PC-3 (cell line): ENCODE measurements around the gene USP2. TPM values are rescaled to one million over a fixed set of nuclear protein-coding genes. Genes with fewer than 3 reads are reported as not detected.

ENCODE experiments used
- ATAC-seq: fragments of 200-7000 bp; cut with Tn5 transposase; 2 replicates; pipeline ENCODE4 v1.9.1; 2020; ENCODE audit warnings: mild to moderate bottlenecking, moderate library complexity
- BruUV-seq: library from RNA; stranded (reverse); fragments of 400-500 nt; replicated peaks from 2 replicates; lab custom pipeline; 2021; lab: Mats Ljungman, UMichigan
- CTCF ChIA-PET: fragments of 300-600 bp; sonication (Branson Sonifier 250); formaldehyde crosslinking; loops from one replicate; lab custom pipeline; 2022; ENCODE audit warnings: antibody characterized with exemption; lab: Charles Lee
- POLR2A ChIA-PET: fragments of 300-600 bp; sonication (Branson Sonifier 250); formaldehyde crosslinking; loops from one replicate; lab custom pipeline; 2022; ENCODE audit warnings: antibody characterized with exemption; ENCODE audit not compliant: unreplicated experiment; lab: Charles Lee
- DNase-seq: peaks from one replicate; pipeline ENCODE4 v3.0.0-alpha.2; 2015
- H2AFZ ChIP-seq: fragments of 300-600 bp; sonication (generic); 2 replicates; pipeline ENCODE4 v1.6.0; 2016; ENCODE audit warnings: antibody characterized with exemption, low read length
- H3F3A ChIP-seq: fragments of 300-600 bp; sonication (generic); one replicate; pipeline ENCODE4 v1.6.0; 2017; ENCODE audit warnings: antibody characterized with exemption, low read length, control low read depth, mild to moderate bottlenecking; ENCODE audit not compliant: unreplicated experiment
- H3K27ac ChIP-seq: fragments of 300-600 bp; sonication (generic); 2 replicates; pipeline ENCODE4 v1.5.1; 2016; ENCODE audit warnings: mild to moderate bottlenecking, low read length
- H3K27me3 ChIP-seq: fragments of 300-600 bp; sonication (generic); 2 replicates; pipeline ENCODE4 v1.6.1; 2016; ENCODE audit warnings: low read length, mixed read lengths
- H3K36me3 ChIP-seq: fragments of 300-600 bp; sonication (generic); 2 replicates; pipeline ENCODE4 v1.6.1; 2016; ENCODE audit warnings: low read depth, mixed run types, low read length, mixed read lengths
- H3K4me1 ChIP-seq: fragments of 300-600 bp; sonication (generic); 2 replicates; pipeline ENCODE4 v1.5.1; 2016; ENCODE audit warnings: low read length; ENCODE audit not compliant: insufficient read depth
- H3K4me2 ChIP-seq: fragments of 300-600 bp; sonication (generic); 2 replicates; pipeline ENCODE4 v1.6.0; 2016; ENCODE audit warnings: low read length
- H3K4me3 ChIP-seq: fragments of 300-600 bp; sonication (generic); 2 replicates; pipeline ENCODE4 v1.5.1; 2016; ENCODE audit warnings: mild to moderate bottlenecking, low read length, mixed read lengths
- H3K79me2 ChIP-seq: fragments of 300-600 bp; sonication (generic); 2 replicates; pipeline ENCODE4 v1.6.1; 2017; ENCODE audit warnings: low read length, mixed read lengths
- H3K9ac ChIP-seq: fragments of 300-600 bp; sonication (generic); 2 replicates; pipeline ENCODE4 v1.6.0; 2016; ENCODE audit warnings: mild to moderate bottlenecking, low read length
- H3K9me2 ChIP-seq: fragments of 300-600 bp; sonication (generic); replicated peaks from 2 replicates; pipeline ENCODE4 v1.6.1; 2016; ENCODE audit warnings: mixed run types, low read length, mixed read lengths
- H3K9me3 ChIP-seq: fragments of 300-600 bp; sonication (generic); 2 replicates; pipeline ENCODE4 v1.6.1; 2016; ENCODE audit warnings: low read length, mixed read lengths
- H4K20me1 ChIP-seq: fragments of 300-600 bp; sonication (generic); 2 replicates; pipeline ENCODE4 v1.6.1; 2016; ENCODE audit warnings: low read length, mixed read lengths
- EZH2 ChIP-seq: fragments of 300-600 bp; sonication (generic); IDR thresholded peaks from one replicate; pipeline ENCODE4 v1.6.1; 2017; ENCODE audit warnings: antibody characterized with exemption, mild to moderate bottlenecking, low read length; ENCODE audit not compliant: unreplicated experiment
- EZH2phosphoT487 ChIP-seq: fragments of 300-600 bp; sonication (generic); IDR thresholded peaks from 2 replicates; pipeline ENCODE4 v1.6.1; 2018; ENCODE audit warnings: mild to moderate bottlenecking, antibody characterized with exemption, low read length, borderline replicate concordance
- intact Hi-C: fragments of 100-400 bp; cut with micrococcal nuclease; formaldehyde crosslinking; loops from 2 replicates; pipeline ENCODE4 v1.9.0; 2023
- total RNA-seq: library from RNA; depleted of rRNA; stranded (reverse); fragments of >200 nt; gene quantifications from 2 replicates; pipeline ENCODE4 v1.2.3, GENCODE V29; 2014
- TF ChIP-seq, protein P1 (sequence below): fragments of 300-600 bp; sonication (generic); conservative IDR thresholded peaks from 2 replicates; pipeline ENCODE4 v1.5.1; 2017; ENCODE audit warnings: antibody characterized with exemption, low read depth, mild to moderate bottlenecking, low read length

USP2 gene
- total RNA-seq, 1 experiment from 2014 or later = 1.8 TPM

DNA sequence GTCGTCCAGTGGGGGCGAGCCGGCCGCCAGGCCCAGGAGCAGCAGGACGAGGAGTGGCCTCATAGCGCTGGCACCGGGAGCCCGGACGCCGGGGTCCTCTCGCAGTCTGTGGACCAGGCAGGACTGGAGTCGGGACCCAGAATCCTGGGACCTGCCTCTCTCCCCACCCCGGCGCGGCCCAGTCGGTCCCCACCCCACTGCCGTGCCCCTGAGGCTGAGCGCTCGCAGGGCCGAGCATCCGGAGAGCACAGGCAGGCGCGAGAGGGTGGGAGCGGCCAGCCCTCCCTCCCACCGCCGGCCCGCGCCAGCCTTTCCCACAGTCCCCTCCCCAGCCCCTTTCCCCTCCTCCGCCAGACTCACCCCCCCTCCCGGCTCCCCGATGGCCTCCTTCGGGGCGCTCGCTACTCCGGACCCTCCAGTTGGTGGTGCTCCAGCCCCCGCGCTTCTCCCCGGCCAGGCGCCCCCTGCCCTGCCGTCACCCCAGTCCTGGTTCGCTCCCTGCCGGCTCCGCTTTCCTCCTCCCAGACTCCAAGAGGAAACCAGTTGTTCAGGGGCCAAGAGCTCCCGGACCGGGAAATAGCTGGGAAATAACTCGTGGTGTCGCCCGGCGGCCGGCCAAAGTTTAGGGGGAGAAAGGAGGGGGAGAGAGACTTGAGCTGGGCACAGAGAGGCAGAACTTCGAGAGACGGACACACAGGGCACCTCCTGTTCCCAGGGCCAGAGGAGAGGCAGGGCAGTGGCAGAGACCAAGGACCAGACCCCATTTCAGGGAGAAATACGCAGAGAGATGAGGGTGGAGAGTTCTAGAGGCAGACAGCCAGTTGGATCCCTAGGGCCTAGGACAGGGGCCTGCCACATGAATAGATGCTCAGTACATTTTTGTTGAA, 40.9 kb downstream of the USP2 start, which contains the start of gene C1QTNF5:
TSS of gene C1QTNF5 (minus strand) at position 549 of the 887 bp plus-strand sequence. CDS start at position 63, 486 bp downstream.
- POLR2A ChIA-PET = interaction anchor here (0.6 kb wide), 3 partner anchors 30 to 239 kb away, joined by 3 to 6 read pairs (median 4); partner anchors contain the start of gene DPAGT1

GRCh38 chr11:119339589-119340334, 41.7 kb downstream of the USP2 start:
- Histone ChIP-seq H4K20me1 (0 out of 2 replicates have a peak, but pooled peaks cover 5% of the 10 kb centered on the region), H3K4me2 (peak overlapping the region; percentile 83), H3K9me2 (no peaks in the 10 kb centered on the region), H2AFZ (peak overlapping the region; percentile 63), H3K36me3 (no peaks in the 10 kb centered on the region), H3K79me2 (peaks cover 27% of the 10 kb centered on the region), H3F3A (no peaks in the 10 kb centered on the region), H3K9ac (no peak overlapping the region), H3K27ac (no peak overlapping the region), H3K4me1 (peaks cover 37% of the 10 kb centered on the region), H3K9me3 (no peaks in the 10 kb centered on the region), H3K27me3 (no peaks in the 10 kb centered on the region), H3K4me3 (peak overlapping the region; percentile 64)
- peak; percentile 29; the same call in 1 of the 2 replicates for ATAC-seq
- ChIA-PET POLR2A (interaction anchor here (0.6 kb wide), 1 partner anchor 39 kb away, joined by 6 read pairs; no protein-coding TSS in a partner anchor), CTCF (interaction anchor here (0.6 to 1.2 kb wide), 7 partner anchors 17 to 184 kb away, joined by 3 to 10 read pairs (median 4); partner anchors contain the start of gene USP2)
- BruUV-seq = no TSS peak
- no peak for TF ChIP-seq EZH2phosphoT487
- TF ChIP-seq, protein P1, sequence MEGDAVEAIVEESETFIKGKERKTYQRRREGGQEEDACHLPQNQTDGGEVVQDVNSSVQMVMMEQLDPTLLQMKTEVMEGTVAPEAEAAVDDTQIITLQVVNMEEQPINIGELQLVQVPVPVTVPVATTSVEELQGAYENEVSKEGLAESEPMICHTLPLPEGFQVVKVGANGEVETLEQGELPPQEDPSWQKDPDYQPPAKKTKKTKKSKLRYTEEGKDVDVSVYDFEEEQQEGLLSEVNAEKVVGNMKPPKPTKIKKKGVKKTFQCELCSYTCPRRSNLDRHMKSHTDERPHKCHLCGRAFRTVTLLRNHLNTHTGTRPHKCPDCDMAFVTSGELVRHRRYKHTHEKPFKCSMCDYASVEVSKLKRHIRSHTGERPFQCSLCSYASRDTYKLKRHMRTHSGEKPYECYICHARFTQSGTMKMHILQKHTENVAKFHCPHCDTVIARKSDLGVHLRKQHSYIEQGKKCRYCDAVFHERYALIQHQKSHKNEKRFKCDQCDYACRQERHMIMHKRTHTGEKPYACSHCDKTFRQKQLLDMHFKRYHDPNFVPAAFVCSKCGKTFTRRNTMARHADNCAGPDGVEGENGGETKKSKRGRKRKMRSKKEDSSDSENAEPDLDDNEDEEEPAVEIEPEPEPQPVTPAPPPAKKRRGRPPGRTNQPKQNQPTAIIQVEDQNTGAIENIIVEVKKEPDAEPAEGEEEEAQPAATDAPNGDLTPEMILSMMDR = peak; percentile 89
- no peak for TF ChIP-seq EZH2
- DNase-seq = peak; percentile 47
- intact Hi-C loops = no loop called here

More for the DNA sequence above, 40.9 kb downstream of the USP2 start, which contains the start of gene C1QTNF5:
- Histone ChIP-seq H3K36me3 (no peaks in the 10 kb centered on the region), H3K9ac (no peak within 1 kb of the TSS), H3F3A (no peaks in the 10 kb centered on the region), H3K4me1 (peaks cover 30% of the 10 kb centered on the region), H3K9me3 (no peaks in the 10 kb centered on the region), H3K9me2 (no peaks in the 10 kb centered on the region), H3K27me3 (no peaks in the 10 kb centered on the region), H3K27ac (no peak within 1 kb of the TSS), H2AFZ (peak within 1 kb of the TSS; percentile 63), H3K4me2 (peak within 1 kb of the TSS; percentile 83), H3K4me3 (peak within 1 kb of the TSS; percentile 64), H4K20me1 (0 out of 2 replicates have a peak, but pooled peaks cover 5% of the 10 kb centered on the region), H3K79me2 (peaks cover 19% of the 10 kb centered on the region)
- intact Hi-C loops = no loop called here
- no peak for DNase-seq
- peak; percentile 4; the same call in 1 of the 2 replicates for ATAC-seq
- TF ChIP-seq, protein P1 = no peak
- no peak for TF ChIP-seq EZH2
- TF ChIP-seq EZH2phosphoT487 = no peak
- no TSS peak for BruUV-seq
- CTCF ChIA-PET = interaction anchor here (0.6 to 1.2 kb wide), 7 partner anchors 18 to 183 kb away, joined by 3 to 10 read pairs (median 4); partner anchors contain the start of gene USP2
